Measurements from ENCODE around the gene PSME4. TPM values are rescaled to one million over a fixed set of nuclear protein-coding genes. Genes with fewer than 3 reads are reported as not detected.

Gene PSME4
- total and polyA plus RNA-seq, 4 donors, result 15.4 to 52.8 (median 28.4) TPM

DNA sequence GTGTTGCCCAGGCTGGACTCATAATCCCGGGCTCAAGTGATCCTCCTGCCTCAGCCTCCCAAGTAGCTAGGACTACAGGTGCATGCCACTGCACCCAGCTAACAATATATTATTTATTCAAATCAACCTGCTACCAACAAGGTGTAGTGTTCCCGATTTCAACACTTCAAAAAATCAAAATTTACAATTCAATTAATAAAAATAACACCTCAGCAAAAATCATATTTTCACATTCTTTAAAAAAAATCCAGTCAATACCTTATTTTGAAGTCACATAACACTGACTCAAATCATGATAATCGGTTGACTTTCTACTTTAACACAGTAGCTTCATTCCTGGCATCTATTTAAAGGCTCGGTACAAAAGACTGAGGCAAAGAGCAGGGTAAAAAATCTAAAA lies 118.3 kb downstream of the PSME4 start:
- no peak overlapping the region for H3K9ac ChIP-seq (ENCODE audit: low read depth in 1 of 2, low read length in 2 of 2)
- H3K27ac ChIP-seq (ENCODE audit: low read depth in 1 of 2, low read length in 2 of 2), result no peak overlapping the region
- H3K36me3 ChIP-seq (ENCODE audit: control insufficient read depth in 4 of 4, insufficient read depth in 3 of 4, low read depth in 1 of 4, low read length in 3 of 4), result peaks cover 5 to 18% (median 7%) of the 10 kb centered on the region in 4 donors
- H3K27me3 ChIP-seq (ENCODE audit: control insufficient read depth in 4 of 4, insufficient read depth in 4 of 4, low read length in 3 of 4), result no peaks in the 10 kb centered on the region
- peaks cover 0 to 9% (median 3%) of the 10 kb centered on the region in 4 donors for H3K4me1 ChIP-seq (ENCODE audit: control insufficient read depth in 4 of 4, insufficient read depth in 4 of 4, low read length in 3 of 4)
- DNase-seq (ENCODE audit: low spot score), result no peak
- H3K9me3 ChIP-seq (ENCODE audit: control insufficient read depth in 4 of 4, low read length in 3 of 4), result no peaks in the 10 kb centered on the region
- TF ChIP-seq JUND (IDR thresholded peaks at IDR 0.05), result no peak
- TF ChIP-seq, protein P1, sequence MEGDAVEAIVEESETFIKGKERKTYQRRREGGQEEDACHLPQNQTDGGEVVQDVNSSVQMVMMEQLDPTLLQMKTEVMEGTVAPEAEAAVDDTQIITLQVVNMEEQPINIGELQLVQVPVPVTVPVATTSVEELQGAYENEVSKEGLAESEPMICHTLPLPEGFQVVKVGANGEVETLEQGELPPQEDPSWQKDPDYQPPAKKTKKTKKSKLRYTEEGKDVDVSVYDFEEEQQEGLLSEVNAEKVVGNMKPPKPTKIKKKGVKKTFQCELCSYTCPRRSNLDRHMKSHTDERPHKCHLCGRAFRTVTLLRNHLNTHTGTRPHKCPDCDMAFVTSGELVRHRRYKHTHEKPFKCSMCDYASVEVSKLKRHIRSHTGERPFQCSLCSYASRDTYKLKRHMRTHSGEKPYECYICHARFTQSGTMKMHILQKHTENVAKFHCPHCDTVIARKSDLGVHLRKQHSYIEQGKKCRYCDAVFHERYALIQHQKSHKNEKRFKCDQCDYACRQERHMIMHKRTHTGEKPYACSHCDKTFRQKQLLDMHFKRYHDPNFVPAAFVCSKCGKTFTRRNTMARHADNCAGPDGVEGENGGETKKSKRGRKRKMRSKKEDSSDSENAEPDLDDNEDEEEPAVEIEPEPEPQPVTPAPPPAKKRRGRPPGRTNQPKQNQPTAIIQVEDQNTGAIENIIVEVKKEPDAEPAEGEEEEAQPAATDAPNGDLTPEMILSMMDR (IDR thresholded peaks at IDR 0.05; ENCODE audit: low read depth, low read length, missing input control), result no peak
- TF ChIP-seq NR2F2 (IDR thresholded peaks at IDR 0.05), result no peak
- no peak for TF ChIP-seq SP1 (IDR thresholded peaks at IDR 0.05)
- no peak for TF ChIP-seq FOXA1 (IDR thresholded peaks at IDR 0.05)
- no peak for TF ChIP-seq RXRA (IDR thresholded peaks at IDR 0.05)
- TF ChIP-seq TAF1 (conservative IDR thresholded peaks at IDR 0.05), result no peak
- no peak for TF ChIP-seq HNF4G (IDR thresholded peaks at IDR 0.05)
- no peak for TF ChIP-seq EGR1 (IDR thresholded peaks at IDR 0.05; ENCODE audit: low read depth in 2 of 2)
- no peak for TF ChIP-seq ATF3 (IDR thresholded peaks at IDR 0.05)
- no peak for TF ChIP-seq RAD21 (IDR thresholded peaks at IDR 0.05)
- TF ChIP-seq FOXA2 (IDR thresholded peaks at IDR 0.05), result no peak
- no peak for TF ChIP-seq REST (IDR thresholded peaks at IDR 0.05)
- no peak for TF ChIP-seq GABPA (IDR thresholded peaks at IDR 0.05 in 1 of 2, conservative IDR thresholded peaks at IDR 0.05 in 1 of 2)
- TF ChIP-seq YY1 (IDR thresholded peaks at IDR 0.05), result no peak
- TF ChIP-seq, protein P2, sequence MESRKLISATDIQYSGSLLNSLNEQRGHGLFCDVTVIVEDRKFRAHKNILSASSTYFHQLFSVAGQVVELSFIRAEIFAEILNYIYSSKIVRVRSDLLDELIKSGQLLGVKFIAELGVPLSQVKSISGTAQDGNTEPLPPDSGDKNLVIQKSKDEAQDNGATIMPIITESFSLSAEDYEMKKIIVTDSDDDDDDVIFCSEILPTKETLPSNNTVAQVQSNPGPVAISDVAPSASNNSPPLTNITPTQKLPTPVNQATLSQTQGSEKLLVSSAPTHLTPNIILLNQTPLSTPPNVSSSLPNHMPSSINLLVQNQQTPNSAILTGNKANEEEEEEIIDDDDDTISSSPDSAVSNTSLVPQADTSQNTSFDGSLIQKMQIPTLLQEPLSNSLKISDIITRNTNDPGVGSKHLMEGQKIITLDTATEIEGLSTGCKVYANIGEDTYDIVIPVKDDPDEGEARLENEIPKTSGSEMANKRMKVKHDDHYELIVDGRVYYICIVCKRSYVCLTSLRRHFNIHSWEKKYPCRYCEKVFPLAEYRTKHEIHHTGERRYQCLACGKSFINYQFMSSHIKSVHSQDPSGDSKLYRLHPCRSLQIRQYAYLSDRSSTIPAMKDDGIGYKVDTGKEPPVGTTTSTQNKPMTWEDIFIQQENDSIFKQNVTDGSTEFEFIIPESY (IDR thresholded peaks at IDR 0.05), result no peak
- no peak for TF ChIP-seq MAX (IDR thresholded peaks at IDR 0.05)
- 96% methylated on average over 4 of the region's 4 CpGs for WGBS
- no peak overlapping the region for H3K4me3 ChIP-seq (ENCODE audit: low read depth in 1 of 3, low read length in 3 of 3)

All from liver (tissue), 9 donors.